Right forelimb (tissue), 1 donor: ENCODE data around the gene PIK3CG.
"Not testable (repeated sequence)": the region's sequence is repeated elsewhere in the genome, so short reads cannot be mapped to it uniquely, and the experiment has no call there.

Experiments
- DNase-seq: peaks from one replicate; pipeline ENCODE4 v3.0.0-alpha.2; 2018

Gene PIK3CG

GRCh38 chr7:106944035-106944665, 79.1 kb downstream of the PIK3CG start:
- DNase-seq, result no peak

- peak; percentile 44 for DNase-seq
These were observed 82.2 kb downstream of the PIK3CG start for GRCh38 chr7:106947244-106947728.

- no peak for DNase-seq
These were observed 87.0 kb downstream of the PIK3CG start for GRCh38 chr7:106952001-106952657.

- DNase-seq, result no peak
These were observed 87.7 kb downstream of the PIK3CG start for GRCh38 chr7:106952658-106953231.

GRCh38 chr7:106954840-106955239, 89.8 kb downstream of the PIK3CG start:
- DNase-seq, result no peak

GRCh38 chr7:106955857-106956256, 90.8 kb downstream of the PIK3CG start:
- not testable (repeated sequence) for DNase-seq
